ENCODE measurements around the gene GLCCI1. TPM values are rescaled to one million over a fixed set of nuclear protein-coding genes. Genes with fewer than 3 reads are reported as not detected.

Gene GLCCI1
- total RNA-seq, result 1.7 and 2.2 TPM in 2 replicates

GRCh38 chr7:7968544-7969305, at the start of gene GLCCI1:
Gene GLCCI1 (plus strand): TSS chr7:7968796. CDS start chr7:7969351, 555 bp downstream.

